Trophoblast cell (in vitro differentiated cells and primary cell): ENCODE data around the gene DYDC2.
A peak's percentile ranks its signal among the peaks of the same experiment; 100 is the strongest.

Experiments used
- DNase-seq, 2 donors: peaks; one replicate each; pipeline ENCODE4 v3.0.0-alpha.2; 2016
- H2AFZ ChIP-seq: 2 replicates; pipeline ENCODE4 v1.6.1; 2013; ENCODE audit warnings: low read length, moderate library complexity, mild to moderate bottlenecking; ENCODE audit not compliant: insufficient read depth, poor library complexity
- H2AK5ac ChIP-seq: 2 replicates; pipeline ENCODE4 v1.6.1; 2013; ENCODE audit warnings: mild to moderate bottlenecking, low read length
- H2BK120ac ChIP-seq: 2 replicates; pipeline ENCODE4 v1.6.1; 2013; ENCODE audit warnings: low read length, mild to moderate bottlenecking, moderate library complexity; ENCODE audit not compliant: insufficient read depth, poor library complexity
- H2BK12ac ChIP-seq: 2 replicates; pipeline ENCODE4 v1.6.1; 2013; ENCODE audit warnings: mild to moderate bottlenecking, low read length, moderate library complexity
- H2BK5ac ChIP-seq: 2 replicates; pipeline ENCODE4 v1.6.1; 2013; ENCODE audit warnings: low read length, low read depth, moderate library complexity, mild to moderate bottlenecking; ENCODE audit not compliant: poor library complexity
- H3K14ac ChIP-seq: 2 replicates; pipeline ENCODE4 v1.6.1; 2013; ENCODE audit warnings: mild to moderate bottlenecking, low read length
- H3K18ac ChIP-seq: 2 replicates; pipeline ENCODE4 v1.6.1; 2013; ENCODE audit warnings: mild to moderate bottlenecking, low read length
- H3K23ac ChIP-seq: 2 replicates; pipeline ENCODE4 v1.6.1; 2013; ENCODE audit warnings: low read length
- H3K27ac ChIP-seq: 2 replicates; pipeline ENCODE4 v1.5.1; 2013; ENCODE audit warnings: low read depth, mild to moderate bottlenecking, inconsistent platforms, low read length, moderate library complexity
- H3K27me3 ChIP-seq: 2 replicates; pipeline ENCODE4 v1.6.1; 2013; ENCODE audit warnings: inconsistent platforms, mild to moderate bottlenecking, low read length, moderate library complexity; ENCODE audit not compliant: insufficient read depth
- H3K36me3 ChIP-seq, 2 experiments: 1 replicate in 1 of 2; 2 replicates in 1 of 2; pipeline ENCODE4 v1.6.1; 2013; ENCODE audit warnings: low read length in 2 of 2, mild to moderate bottlenecking in 2 of 2, moderate library complexity in 1 of 2; ENCODE audit not compliant: insufficient read depth in 2 of 2, control insufficient read depth in 1 of 2
- H3K4ac ChIP-seq: 2 replicates; pipeline ENCODE4 v1.6.1; 2013; ENCODE audit warnings: low read depth, mild to moderate bottlenecking, low read length, moderate library complexity
- H3K4me1 ChIP-seq, 2 experiments: 1 replicate in 1 of 2; 2 replicates in 1 of 2; pipeline ENCODE4 v1.6.1; 2013; ENCODE audit warnings: low read length in 2 of 2, mild to moderate bottlenecking in 2 of 2, moderate library complexity in 1 of 2; ENCODE audit not compliant: insufficient read depth in 2 of 2, control insufficient read depth in 1 of 2
- H3K4me2 ChIP-seq: 2 replicates; pipeline ENCODE4 v1.6.1; 2013; ENCODE audit warnings: inconsistent platforms, mild to moderate bottlenecking, low read length, moderate library complexity
- H3K4me3 ChIP-seq: 2 replicates; pipeline ENCODE4 v1.5.1; 2013; ENCODE audit warnings: mild to moderate bottlenecking, low read depth, low read length, inconsistent platforms
- H3K79me1 ChIP-seq: one replicate; pipeline ENCODE4 v1.6.1; 2013; ENCODE audit warnings: low read length
- H3K79me2 ChIP-seq: 2 replicates; pipeline ENCODE4 v1.6.1; 2013; ENCODE audit warnings: low read length, mild to moderate bottlenecking; ENCODE audit not compliant: control insufficient read depth, insufficient read depth, poor library complexity
- H3K9ac ChIP-seq: 2 replicates; pipeline ENCODE4 v1.6.1; 2013; ENCODE audit warnings: mild to moderate bottlenecking, low read length
- H3K9me3 ChIP-seq: 2 replicates; pipeline ENCODE4 v1.6.1; 2013; ENCODE audit warnings: low read depth, mild to moderate bottlenecking, control low read depth, inconsistent platforms, low read length; ENCODE audit not compliant: insufficient read depth
- H4K12ac ChIP-seq: 2 replicates; pipeline ENCODE4 v1.6.1; 2013; ENCODE audit warnings: low read depth, mild to moderate bottlenecking, low read length, moderate library complexity
- H4K8ac ChIP-seq: 2 replicates; pipeline ENCODE4 v1.6.1; 2013; ENCODE audit warnings: low read depth, mild to moderate bottlenecking, low read length, moderate library complexity
- H4K91ac ChIP-seq: one replicate; pipeline ENCODE4 v1.6.1; 2013; ENCODE audit warnings: low read depth, mild to moderate bottlenecking, low read length, moderate library complexity
- WGBS: extraction: QIAGEN DNeasy Blood & Tissue Kit; methylation state at CpG from one replicate; pipeline ENCODE4 v1.1.7; 2013; ENCODE audit warnings: missing lambda C conversion rate; ENCODE audit not compliant: insufficient read length, insufficient coverage; ENCODE audit errors: extremely low coverage; 5-methylcytosine and 5-hydroxymethylcytosine counted together

The DYDC2 gene

DNA sequence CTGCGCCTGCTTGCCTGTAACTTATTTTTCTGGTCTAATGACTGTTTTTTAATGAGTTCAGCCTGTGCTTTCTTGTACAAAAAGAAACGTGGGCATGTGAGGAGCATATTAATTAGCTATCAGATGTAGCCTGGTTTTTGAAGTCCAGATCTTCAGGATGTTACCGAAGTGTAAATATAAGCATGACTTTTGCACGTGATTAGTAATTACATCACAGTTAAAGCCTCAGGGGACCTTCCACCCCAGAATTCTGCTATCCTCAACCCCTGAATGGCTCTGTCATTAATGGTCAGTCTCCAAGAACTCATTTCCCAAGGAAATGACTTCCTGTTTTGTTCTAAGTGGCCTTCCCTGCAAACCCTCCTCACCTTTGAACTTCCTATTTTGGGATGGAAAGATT lies 49.6 kb downstream of the DYDC2 start:
- no peak overlapping the region for H2BK5ac ChIP-seq
- no peaks in the 10 kb centered on the region for H3K27me3 ChIP-seq
- no peak overlapping the region for H3K4me3 ChIP-seq
- H3K9me3 ChIP-seq: no peaks in the 10 kb centered on the region
- H3K79me1 ChIP-seq: peaks cover 11% of the 10 kb centered on the region
- no peak overlapping the region for H4K12ac ChIP-seq
- H3K18ac ChIP-seq: no peak overlapping the region
- H3K79me2 ChIP-seq: peaks cover 5% of the 10 kb centered on the region
- H4K91ac ChIP-seq: no peak overlapping the region
- no peak overlapping the region for H3K23ac ChIP-seq
- no peak overlapping the region for H2AK5ac ChIP-seq
- DNase-seq: no peak
- H3K14ac ChIP-seq: no peak overlapping the region
- no peaks in the 10 kb centered on the region for H3K36me3 ChIP-seq
- no peak overlapping the region for H4K8ac ChIP-seq
- H3K4me1 ChIP-seq: peaks cover 14 to 16% of the 10 kb centered on the region in 2 experiments
- WGBS: no CpG with 5 or more reads among the region's 4 CpGs
- H2BK120ac ChIP-seq: no peak overlapping the region
- H3K27ac ChIP-seq: no peak overlapping the region
- H3K4ac ChIP-seq: no peak overlapping the region
- H3K9ac ChIP-seq: no peak overlapping the region
- no peak overlapping the region for H3K4me2 ChIP-seq
- no peak overlapping the region for H2AFZ ChIP-seq
- no peak overlapping the region for H2BK12ac ChIP-seq

DNA sequence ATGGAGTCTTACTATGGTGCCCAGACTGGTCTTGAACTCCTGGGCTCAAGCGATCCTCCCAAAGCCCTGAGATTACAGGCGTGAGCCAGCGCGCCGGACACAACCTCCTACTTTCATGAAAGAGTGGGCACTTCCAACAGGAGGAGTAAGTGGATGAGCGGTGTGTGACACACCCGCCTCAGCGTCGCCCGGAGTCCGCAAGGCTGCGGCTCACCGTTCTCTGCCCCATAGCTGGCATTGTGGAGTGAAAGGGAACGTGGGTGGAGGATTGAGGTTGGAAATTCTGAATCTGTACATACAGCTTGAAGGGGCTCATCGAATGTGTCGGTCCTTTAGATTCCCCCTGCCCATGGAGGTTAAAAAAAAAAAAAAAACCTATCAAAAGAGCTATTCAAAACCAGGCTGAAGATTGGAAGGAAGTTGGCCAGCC lies 51.2 kb downstream of the DYDC2 start:
- Histone ChIP-seq H2AFZ (peak overlapping the region; percentile 72), H3K23ac (no peak overlapping the region), H3K27ac (no peak overlapping the region), H3K36me3 (no peaks in the 10 kb centered on the region), H3K79me2 (peaks cover 5% of the 10 kb centered on the region), H3K79me1 (peaks cover 11% of the 10 kb centered on the region), H3K18ac (no peak overlapping the region), H4K12ac (no peak overlapping the region), H3K4me1 (peaks cover 17 to 19% of the 10 kb centered on the region in 2 experiments), H3K9ac (peak overlapping the region; percentile 47), H3K4ac (no peak overlapping the region), H2BK12ac (no peak overlapping the region), H3K4me2 (peak overlapping the region; percentile 85), H3K27me3 (no peaks in the 10 kb centered on the region), H2BK120ac (peak overlapping the region; percentile 29), H2BK5ac (no peak overlapping the region), H4K91ac (peak overlapping the region; percentile 67), H3K14ac (peak overlapping the region; percentile 63), H3K4me3 (peak overlapping the region; percentile 82), H2AK5ac (no peak overlapping the region), H3K9me3 (no peaks in the 10 kb centered on the region), H4K8ac (peak overlapping the region; percentile 87)
- WGBS: no CpG with 5 or more reads among the region's 16 CpGs
- DNase-seq: no peak

- Histone ChIP-seq H3K4me3 (peak within 1 kb of the TSS; percentile 82), H3K9ac (peak within 1 kb of the TSS; percentile 84), H2BK5ac (peak within 1 kb of the TSS; percentile 75), H3K36me3 (no peaks in the 10 kb centered on the region), H3K27me3 (no peaks in the 10 kb centered on the region), H3K4me2 (peak within 1 kb of the TSS; percentile 85), H3K79me1 (peaks cover 11% of the 10 kb centered on the region), H4K12ac (peak within 1 kb of the TSS; percentile 87), H2BK12ac (peak within 1 kb of the TSS; percentile 61), H3K79me2 (peaks cover 5% of the 10 kb centered on the region), H3K27ac (no peak within 1 kb of the TSS), H2BK120ac (peak within 1 kb of the TSS; percentile 62), H3K4ac (peak within 1 kb of the TSS; percentile 89), H3K14ac (peak within 1 kb of the TSS; percentile 95), H4K8ac (peak within 1 kb of the TSS; percentile 98), H4K91ac (peak within 1 kb of the TSS; percentile 97), H3K23ac (no peak within 1 kb of the TSS), H2AFZ (peak within 1 kb of the TSS; percentile 95), H3K4me1 (peaks cover 22% of the 10 kb centered on the region in 2 experiments), H3K9me3 (no peaks in the 10 kb centered on the region), H3K18ac (peak within 1 kb of the TSS; percentile 98), H2AK5ac (no peak within 1 kb of the TSS)
- no CpG with 5 or more reads among the region's 96 CpGs for WGBS
- DNase-seq: peak in 1 of 2 donors; percentile 50
Observed at GRCh38 chr10:80408242-80409101, 51.9 kb downstream of the DYDC2 start, which contains the start of gene PRXL2A. TSS of gene PRXL2A (plus strand) at chr10:80408551. CDS start at chr10:80420468, 11,917 bp downstream.

GRCh38 chr10:80409121-80409520 lies 52.5 kb downstream of the DYDC2 start:
- H3K4ac ChIP-seq: peak overlapping the region; percentile 89
- no peaks in the 10 kb centered on the region for H3K27me3 ChIP-seq
- no peak overlapping the region for H3K27ac ChIP-seq
- peak overlapping the region; percentile 97 for H4K91ac ChIP-seq
- peak overlapping the region; percentile 82 for H3K4me3 ChIP-seq
- peaks cover 5% of the 10 kb centered on the region for H3K79me2 ChIP-seq
- H3K36me3 ChIP-seq: no peaks in the 10 kb centered on the region
- H4K8ac ChIP-seq: no peak overlapping the region
- H3K79me1 ChIP-seq: peaks cover 11% of the 10 kb centered on the region
- H2BK5ac ChIP-seq: no peak overlapping the region
- H2BK12ac ChIP-seq: no peak overlapping the region
- no peak overlapping the region for H2AK5ac ChIP-seq
- H3K14ac ChIP-seq: peak overlapping the region; percentile 95
- DNase-seq: peak in 1 of 2 donors; percentile 54
- peak overlapping the region; percentile 95 for H2AFZ ChIP-seq
- H3K18ac ChIP-seq: peak overlapping the region; percentile 98
- peak overlapping the region; percentile 87 for H4K12ac ChIP-seq
- peak overlapping the region; percentile 84 for H3K9ac ChIP-seq
- H3K23ac ChIP-seq: no peak overlapping the region
- peaks cover 24 to 29% of the 10 kb centered on the region in 2 experiments for H3K4me1 ChIP-seq
- no peak overlapping the region for H2BK120ac ChIP-seq
- no CpG with 5 or more reads among the region's 12 CpGs for WGBS
- peak overlapping the region; percentile 85 for H3K4me2 ChIP-seq
- no peaks in the 10 kb centered on the region for H3K9me3 ChIP-seq
